ENCODE measurements around the gene GHRH.

GRCh38 chr20:37243937-37244571, 17.6 kb downstream of the GHRH start:
- TF ChIP-seq POLR2AphosphoS5 (IDR thresholded peaks at IDR 0.05; ENCODE audit: low read depth, low read length) (no peak), POLR2A (IDR thresholded peaks at IDR 0.05; ENCODE audit: low read depth, low read length) (no peak)
